D721Med (cell line): ENCODE measurements around the gene MND1.

Experiments
- DNase-seq: peaks from one replicate; pipeline ENCODE4 v3.0.0; 2011; ENCODE audit warnings: low spot score; ENCODE audit not compliant: insufficient read length
- FAIRE-seq: peaks from 2 replicates; lab custom pipeline; 2011; peaks lifted over from hg19 to GRCh38; lab: Jason Lieb, UNC
- TF ChIP-seq, protein P1 (sequence below): IDR thresholded peaks from 2 replicates; pipeline ENCODE4 v1.5.1; 2012; ENCODE audit warnings: mild to moderate bottlenecking, control low read depth; ENCODE audit not compliant: insufficient read depth; ENCODE audit errors: missing control alignments

Gene MND1

DNA sequence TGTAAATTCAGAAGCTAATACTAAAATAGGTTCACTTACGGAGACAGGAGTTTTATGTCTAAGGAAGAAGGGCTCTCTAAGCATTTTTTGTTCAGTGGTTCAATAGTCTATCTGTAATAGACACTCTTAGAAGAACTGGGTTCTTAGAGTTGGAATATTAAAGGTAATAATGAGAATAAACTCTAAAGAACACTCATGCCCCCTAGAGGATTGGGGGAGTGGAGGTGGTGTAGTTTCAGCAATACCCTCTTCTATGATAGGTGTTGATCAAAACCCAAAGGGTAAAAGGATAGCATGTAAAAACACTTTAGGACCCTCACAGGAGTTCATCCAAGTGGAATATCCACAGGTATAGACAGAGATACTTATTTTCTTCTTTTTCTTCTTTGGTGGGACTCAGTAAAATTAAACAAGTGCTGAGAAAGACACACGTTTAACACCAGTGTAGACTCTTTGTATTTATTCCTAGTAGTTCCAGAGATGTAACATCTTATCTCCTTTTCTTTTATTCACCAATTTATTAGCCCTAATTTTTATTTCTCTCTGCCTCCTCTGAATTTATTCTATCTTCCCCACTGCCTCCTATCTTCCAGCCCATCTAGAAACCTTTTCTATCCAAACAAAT, 25.7 kb upstream of the MND1 start:
- DNase-seq (peak; percentile 30), FAIRE-seq (no peak)
- TF ChIP-seq, protein P1, sequence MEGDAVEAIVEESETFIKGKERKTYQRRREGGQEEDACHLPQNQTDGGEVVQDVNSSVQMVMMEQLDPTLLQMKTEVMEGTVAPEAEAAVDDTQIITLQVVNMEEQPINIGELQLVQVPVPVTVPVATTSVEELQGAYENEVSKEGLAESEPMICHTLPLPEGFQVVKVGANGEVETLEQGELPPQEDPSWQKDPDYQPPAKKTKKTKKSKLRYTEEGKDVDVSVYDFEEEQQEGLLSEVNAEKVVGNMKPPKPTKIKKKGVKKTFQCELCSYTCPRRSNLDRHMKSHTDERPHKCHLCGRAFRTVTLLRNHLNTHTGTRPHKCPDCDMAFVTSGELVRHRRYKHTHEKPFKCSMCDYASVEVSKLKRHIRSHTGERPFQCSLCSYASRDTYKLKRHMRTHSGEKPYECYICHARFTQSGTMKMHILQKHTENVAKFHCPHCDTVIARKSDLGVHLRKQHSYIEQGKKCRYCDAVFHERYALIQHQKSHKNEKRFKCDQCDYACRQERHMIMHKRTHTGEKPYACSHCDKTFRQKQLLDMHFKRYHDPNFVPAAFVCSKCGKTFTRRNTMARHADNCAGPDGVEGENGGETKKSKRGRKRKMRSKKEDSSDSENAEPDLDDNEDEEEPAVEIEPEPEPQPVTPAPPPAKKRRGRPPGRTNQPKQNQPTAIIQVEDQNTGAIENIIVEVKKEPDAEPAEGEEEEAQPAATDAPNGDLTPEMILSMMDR = peak; percentile 83

GRCh38 chr4:153322791-153323190, 21.7 kb upstream of the MND1 start:
- DNase-seq (no peak), FAIRE-seq (no peak)
- TF ChIP-seq, protein P1 = no peak

DNA sequence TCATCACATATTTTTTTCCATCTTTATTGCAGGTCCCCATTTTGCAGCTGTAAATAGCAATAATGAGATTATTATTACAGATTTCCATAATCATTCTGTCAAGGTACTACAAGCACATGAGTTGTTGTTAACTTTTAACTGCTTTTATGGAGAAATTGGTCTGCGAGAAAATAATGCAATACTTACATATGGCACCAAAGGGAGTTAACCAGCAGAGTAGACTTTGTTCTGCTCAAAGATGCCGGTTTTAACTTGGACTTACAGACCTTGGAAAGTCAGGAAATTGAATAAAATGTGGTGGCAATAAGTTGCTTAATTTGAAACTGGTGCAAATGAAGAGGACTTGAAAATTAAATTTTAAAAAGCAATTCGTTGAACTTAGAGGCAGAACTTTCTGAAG, 20.4 kb upstream of the MND1 start:
- FAIRE-seq (no peak), DNase-seq (no peak)
- TF ChIP-seq, protein P1 = no peak

GRCh38 chr4:153325558-153325957, 18.9 kb upstream of the MND1 start:
- FAIRE-seq (no peak), DNase-seq (no peak)
- TF ChIP-seq, protein P1 = no peak

DNA sequence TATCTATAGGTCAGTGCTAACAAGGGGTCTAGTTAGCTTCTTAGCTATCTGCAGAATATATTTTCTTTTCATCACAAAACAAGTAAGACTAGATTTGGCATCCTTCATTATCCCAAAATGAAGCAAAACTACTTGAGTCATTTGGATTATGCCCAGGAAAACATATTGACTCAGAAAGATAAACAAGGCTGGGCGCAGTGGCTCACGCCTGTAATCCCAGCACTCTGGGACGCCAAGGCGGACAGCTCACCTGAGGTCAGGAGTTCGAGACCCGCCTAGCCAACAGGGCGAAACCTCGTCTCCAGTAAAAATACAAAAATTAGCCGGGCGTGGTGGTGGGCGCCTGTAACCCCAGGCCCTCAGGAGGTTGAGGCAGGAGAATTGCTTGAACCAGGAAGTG, 18.0 kb upstream of the MND1 start:
- TF ChIP-seq, protein P1 = no peak
- DNase-seq = no peak
- no peak for FAIRE-seq

DNA sequence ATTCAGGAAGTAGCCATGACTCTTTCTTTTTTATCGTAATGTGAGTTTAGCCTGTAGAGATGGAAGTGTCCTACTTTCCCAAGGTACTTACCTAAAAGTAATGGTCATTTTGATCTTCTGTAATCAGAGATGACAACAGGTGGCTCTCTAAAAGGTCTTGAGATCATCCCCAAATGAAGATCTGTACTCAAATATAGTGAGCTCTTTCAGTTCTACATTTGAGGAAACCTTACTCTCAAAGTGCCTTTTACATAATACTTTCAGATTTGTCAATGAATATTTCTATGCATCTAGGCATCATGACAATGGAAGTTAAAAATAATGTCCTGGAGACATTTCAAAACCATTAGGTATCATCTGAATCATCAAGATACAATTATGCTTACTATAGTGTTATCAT, 17.2 kb upstream of the MND1 start:
- DNase-seq = no peak
- TF ChIP-seq, protein P1 = no peak
- FAIRE-seq = peak; percentile 55

DNA sequence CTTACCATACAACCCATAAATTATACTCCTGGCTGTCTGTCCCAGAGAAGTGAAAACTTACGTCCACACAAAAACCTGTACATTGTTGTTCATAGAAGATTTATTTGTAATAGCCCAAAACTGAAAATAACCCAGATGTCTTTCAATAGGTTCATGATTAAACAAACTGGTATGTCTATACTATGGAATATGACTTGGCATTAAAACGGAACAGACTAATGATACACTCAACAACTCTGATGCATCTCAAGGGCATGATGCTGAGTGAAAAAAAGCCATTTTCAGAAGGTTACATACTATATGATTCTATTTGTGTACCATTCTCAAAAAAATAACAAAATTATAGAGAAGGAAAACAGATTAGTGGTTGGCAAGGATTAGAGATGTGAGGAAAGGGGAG, 11.6 kb upstream of the MND1 start:
- DNase-seq (no peak), FAIRE-seq (no peak)
- TF ChIP-seq, protein P1 = no peak
